HEK293T (cell line): ENCODE results near the gene SLC6A6.

Source experiments
- ELF4 ChIP-seq: fragments of 450-650 bp; IDR thresholded peaks from 2 replicates; pipeline ENCODE4 v1.6.1; 2017; ENCODE audit warnings: antibody characterized with exemption
- FOXK2 ChIP-seq: fragments of 450-650 bp; IDR thresholded peaks from 2 replicates; pipeline ENCODE4 v1.6.1; 2016; ENCODE audit warnings: mild to moderate bottlenecking
- FOXM1 ChIP-seq: fragments of 450-650 bp; IDR thresholded peaks from 2 replicates; pipeline ENCODE4 v1.6.1; 2017; ENCODE audit warnings: mild to moderate bottlenecking, borderline replicate concordance
- HDGF ChIP-seq: fragments of 450-650 bp; IDR thresholded peaks from 2 replicates; pipeline ENCODE4 v1.6.1; 2017; ENCODE audit warnings: antibody characterized with exemption, borderline replicate concordance
- LEF1 ChIP-seq: fragments of 450-650 bp; IDR thresholded peaks from 2 replicates; pipeline ENCODE4 v1.6.1; 2017; ENCODE audit warnings: mild to moderate bottlenecking, borderline replicate concordance
- NFRKB ChIP-seq: fragments of 450-650 bp; IDR thresholded peaks from 2 replicates; pipeline ENCODE4 v1.6.1; 2016; ENCODE audit warnings: mild to moderate bottlenecking, moderate library complexity
- SP1 ChIP-seq: fragments of 450-650 bp; IDR thresholded peaks from 2 replicates; pipeline ENCODE4 v1.6.1; 2017
- SUZ12 ChIP-seq: fragments of 450-650 bp; IDR thresholded peaks from 2 replicates; pipeline ENCODE4 v1.6.1; 2016; ENCODE audit warnings: mild to moderate bottlenecking
- ZNF384 ChIP-seq: fragments of 450-650 bp; IDR thresholded peaks from 2 replicates; pipeline ENCODE4 v1.6.1; 2016

DNA sequence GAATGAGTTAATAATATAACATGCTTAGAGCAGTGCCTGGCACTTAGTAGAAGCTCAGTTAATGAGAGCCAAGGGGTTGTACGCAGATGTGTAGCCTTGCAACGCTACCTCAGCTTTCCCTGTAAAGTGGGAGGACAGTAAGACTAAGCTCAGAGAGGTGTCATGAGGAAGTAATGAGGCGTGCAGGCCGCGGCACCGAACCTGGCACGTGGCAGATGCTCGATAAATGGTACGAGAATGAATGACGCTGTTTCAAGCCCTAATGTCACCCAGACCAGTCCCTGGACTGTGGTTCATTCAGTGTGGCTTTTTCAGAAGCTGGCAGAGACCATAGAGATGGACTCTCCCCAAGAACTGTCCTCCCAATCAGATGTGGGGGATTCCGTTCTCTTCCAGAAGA lies 116.5 kb downstream of the SLC6A6 start:
- TF ChIP-seq HDGF: no peak
- TF ChIP-seq SP1: no peak
- TF ChIP-seq ELF4: no peak
- TF ChIP-seq FOXM1: no peak
- TF ChIP-seq NFRKB: no peak
- no peak for TF ChIP-seq ZNF384
- TF ChIP-seq SUZ12: no peak
- TF ChIP-seq LEF1: no peak
- no peak for TF ChIP-seq FOXK2
